Ishikawa (cell line): ENCODE data around the gene PTPRN2.

Experiments used
- CEBPB ChIP-seq: IDR thresholded peaks from 2 replicates; pipeline ENCODE4 v1.6.1; 2012
- CREB1 ChIP-seq: IDR thresholded peaks from 2 replicates; pipeline ENCODE4 v1.6.1; 2012; ENCODE audit warnings: low read depth
- EGR1 ChIP-seq: IDR thresholded peaks from 2 replicates; pipeline ENCODE4 v1.6.1; 2012
- EP300 ChIP-seq: IDR thresholded peaks from 2 replicates; pipeline ENCODE4 v1.6.1; 2012; ENCODE audit warnings: borderline replicate concordance
- FOXM1 ChIP-seq: IDR thresholded peaks from 2 replicates; pipeline ENCODE4 v1.6.1; 2012; ENCODE audit warnings: low read depth, borderline replicate concordance
- NFIC ChIP-seq: IDR thresholded peaks from 2 replicates; pipeline ENCODE4 v1.6.1; 2012
- RAD21 ChIP-seq: IDR thresholded peaks from 2 replicates; pipeline ENCODE4 v1.6.1; 2012; ENCODE audit warnings: low read depth
- TAF1 ChIP-seq: IDR thresholded peaks from 2 replicates; pipeline ENCODE4 v1.6.1; 2012; ENCODE audit warnings: low read depth, mild to moderate bottlenecking
- TCF12 ChIP-seq: IDR thresholded peaks from 2 replicates; pipeline ENCODE4 v1.6.1; 2012; ENCODE audit warnings: low read depth
- TEAD4 ChIP-seq: IDR thresholded peaks from 2 replicates; pipeline ENCODE4 v1.6.1; 2012
- YY1 ChIP-seq: IDR thresholded peaks from 2 replicates; pipeline ENCODE4 v1.6.1; 2012; ENCODE audit warnings: low read depth
- ZBTB7A ChIP-seq: IDR thresholded peaks from 2 replicates; pipeline ENCODE4 v1.6.1; 2012; ENCODE audit warnings: low read depth
- TF ChIP-seq, protein P1 (sequence below): IDR thresholded peaks from 2 replicates; pipeline ENCODE4 v1.6.1; 2012
- TF ChIP-seq, protein P2 (sequence below): IDR thresholded peaks from 2 replicates; pipeline ENCODE4 v1.6.1; 2012; ENCODE audit warnings: low read depth, mild to moderate bottlenecking
- TF ChIP-seq, protein P3 (sequence below): IDR thresholded peaks from 2 replicates; pipeline ENCODE4 v1.6.1; 2012

PTPRN2 gene

DNA sequence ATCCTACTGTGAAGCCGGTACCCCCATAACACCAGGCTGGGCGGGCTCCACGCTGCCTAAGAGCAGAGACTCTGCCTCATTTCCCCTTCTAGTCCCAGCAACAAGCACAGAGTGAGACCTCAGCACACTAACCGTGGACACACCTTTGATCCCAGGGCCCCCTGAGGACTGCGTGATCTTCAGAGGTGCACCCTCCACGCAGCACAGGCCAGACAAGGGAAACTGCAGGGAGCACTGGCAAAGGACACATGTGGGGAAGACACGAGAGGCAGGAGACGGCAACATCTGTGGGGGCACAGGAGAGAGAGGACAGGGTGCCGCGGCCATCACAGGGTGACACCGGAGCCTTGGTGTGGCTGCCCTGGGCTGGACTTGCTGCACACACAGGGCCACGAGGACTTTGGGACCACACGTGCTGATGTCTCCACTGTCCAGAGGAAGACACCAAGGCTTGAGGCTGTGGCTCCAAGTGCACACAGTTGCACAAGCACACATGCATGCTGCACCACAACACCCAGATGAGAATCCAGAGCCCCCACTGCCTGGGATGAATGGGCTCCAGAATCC lies 128.8 kb downstream of the PTPRN2 start:
- TF ChIP-seq, protein P1, sequence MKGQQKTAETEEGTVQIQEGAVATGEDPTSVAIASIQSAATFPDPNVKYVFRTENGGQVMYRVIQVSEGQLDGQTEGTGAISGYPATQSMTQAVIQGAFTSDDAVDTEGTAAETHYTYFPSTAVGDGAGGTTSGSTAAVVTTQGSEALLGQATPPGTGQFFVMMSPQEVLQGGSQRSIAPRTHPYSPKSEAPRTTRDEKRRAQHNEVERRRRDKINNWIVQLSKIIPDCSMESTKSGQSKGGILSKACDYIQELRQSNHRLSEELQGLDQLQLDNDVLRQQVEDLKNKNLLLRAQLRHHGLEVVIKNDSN: no peak
- TF ChIP-seq CREB1: no peak

DNA sequence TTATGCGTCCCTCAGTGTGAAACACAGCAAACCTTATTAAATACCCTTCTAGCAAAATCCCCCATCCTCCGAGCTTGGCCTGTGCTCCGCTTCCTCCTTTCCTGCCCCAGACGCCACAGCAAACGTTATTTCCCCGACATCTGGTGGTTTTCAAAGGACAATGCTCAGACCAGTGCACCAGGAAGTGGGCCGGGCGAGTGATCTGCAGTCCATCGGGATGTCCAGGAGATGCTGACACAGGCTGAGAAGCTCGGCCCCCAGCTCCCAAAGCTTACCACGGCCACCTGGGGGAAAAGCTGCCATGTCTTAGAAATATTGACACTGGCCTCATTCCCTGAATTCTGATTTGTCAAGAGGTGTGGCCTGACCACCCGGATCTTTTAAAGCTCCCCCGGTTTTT lies 129.5 kb downstream of the PTPRN2 start:
- no peak for TF ChIP-seq NFIC
- TF ChIP-seq, protein P2, sequence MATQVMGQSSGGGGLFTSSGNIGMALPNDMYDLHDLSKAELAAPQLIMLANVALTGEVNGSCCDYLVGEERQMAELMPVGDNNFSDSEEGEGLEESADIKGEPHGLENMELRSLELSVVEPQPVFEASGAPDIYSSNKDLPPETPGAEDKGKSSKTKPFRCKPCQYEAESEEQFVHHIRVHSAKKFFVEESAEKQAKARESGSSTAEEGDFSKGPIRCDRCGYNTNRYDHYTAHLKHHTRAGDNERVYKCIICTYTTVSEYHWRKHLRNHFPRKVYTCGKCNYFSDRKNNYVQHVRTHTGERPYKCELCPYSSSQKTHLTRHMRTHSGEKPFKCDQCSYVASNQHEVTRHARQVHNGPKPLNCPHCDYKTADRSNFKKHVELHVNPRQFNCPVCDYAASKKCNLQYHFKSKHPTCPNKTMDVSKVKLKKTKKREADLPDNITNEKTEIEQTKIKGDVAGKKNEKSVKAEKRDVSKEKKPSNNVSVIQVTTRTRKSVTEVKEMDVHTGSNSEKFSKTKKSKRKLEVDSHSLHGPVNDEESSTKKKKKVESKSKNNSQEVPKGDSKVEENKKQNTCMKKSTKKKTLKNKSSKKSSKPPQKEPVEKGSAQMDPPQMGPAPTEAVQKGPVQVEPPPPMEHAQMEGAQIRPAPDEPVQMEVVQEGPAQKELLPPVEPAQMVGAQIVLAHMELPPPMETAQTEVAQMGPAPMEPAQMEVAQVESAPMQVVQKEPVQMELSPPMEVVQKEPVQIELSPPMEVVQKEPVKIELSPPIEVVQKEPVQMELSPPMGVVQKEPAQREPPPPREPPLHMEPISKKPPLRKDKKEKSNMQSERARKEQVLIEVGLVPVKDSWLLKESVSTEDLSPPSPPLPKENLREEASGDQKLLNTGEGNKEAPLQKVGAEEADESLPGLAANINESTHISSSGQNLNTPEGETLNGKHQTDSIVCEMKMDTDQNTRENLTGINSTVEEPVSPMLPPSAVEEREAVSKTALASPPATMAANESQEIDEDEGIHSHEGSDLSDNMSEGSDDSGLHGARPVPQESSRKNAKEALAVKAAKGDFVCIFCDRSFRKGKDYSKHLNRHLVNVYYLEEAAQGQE: no peak
- TF ChIP-seq ZBTB7A: no peak
- TF ChIP-seq FOXM1: no peak

DNA sequence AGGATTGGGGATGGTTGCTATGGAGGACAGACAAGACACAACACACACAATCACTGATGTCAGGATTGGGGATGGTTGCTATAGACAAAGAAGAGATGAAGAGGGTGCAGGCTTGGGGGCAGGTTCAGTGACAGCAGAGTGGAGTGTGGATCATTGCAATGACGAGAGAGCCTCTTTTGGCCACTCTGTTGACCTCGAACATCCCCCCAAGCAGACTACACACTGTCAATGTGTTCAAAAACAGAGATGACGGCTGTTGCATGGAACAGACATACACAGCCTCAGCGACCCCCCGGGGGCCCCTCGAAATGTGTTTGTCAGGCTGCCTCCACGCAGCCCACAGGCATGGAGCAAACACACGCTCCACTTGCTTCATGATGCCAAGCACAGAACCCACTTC lies 133.0 kb downstream of the PTPRN2 start:
- no peak for TF ChIP-seq RAD21
- no peak for TF ChIP-seq EGR1
- no peak for TF ChIP-seq TCF12
- TF ChIP-seq EP300: no peak
- TF ChIP-seq, protein P2: no peak
- TF ChIP-seq NFIC: no peak
- no peak for TF ChIP-seq CREB1
- TF ChIP-seq YY1: no peak
- TF ChIP-seq CEBPB: no peak
- TF ChIP-seq TEAD4: no peak
- TF ChIP-seq, protein P3, sequence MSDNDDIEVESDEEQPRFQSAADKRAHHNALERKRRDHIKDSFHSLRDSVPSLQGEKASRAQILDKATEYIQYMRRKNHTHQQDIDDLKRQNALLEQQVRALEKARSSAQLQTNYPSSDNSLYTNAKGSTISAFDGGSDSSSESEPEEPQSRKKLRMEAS: no peak
- no peak for TF ChIP-seq TAF1
- TF ChIP-seq ZBTB7A: no peak
- TF ChIP-seq, protein P1: no peak
- no peak for TF ChIP-seq FOXM1

DNA sequence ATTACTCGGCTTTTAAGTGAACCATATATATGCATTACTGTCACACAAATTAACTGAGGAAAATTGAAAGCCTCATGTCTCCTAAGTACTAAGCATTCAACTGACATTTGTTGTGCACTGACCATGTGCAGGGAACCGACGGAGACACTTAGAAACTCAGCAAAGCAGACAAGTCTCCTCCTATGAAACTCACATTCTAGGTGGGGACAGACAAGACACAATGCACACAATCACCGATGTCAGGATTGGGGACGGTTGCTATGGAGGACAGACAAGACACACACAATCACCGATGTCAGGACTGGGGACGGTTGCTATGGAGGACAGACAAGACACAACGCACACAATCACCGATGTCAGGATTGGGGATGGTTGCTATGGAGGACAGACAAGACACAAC lies 134.0 kb downstream of the PTPRN2 start:
- TF ChIP-seq, protein P2: no peak
- TF ChIP-seq, protein P3: no peak

DNA sequence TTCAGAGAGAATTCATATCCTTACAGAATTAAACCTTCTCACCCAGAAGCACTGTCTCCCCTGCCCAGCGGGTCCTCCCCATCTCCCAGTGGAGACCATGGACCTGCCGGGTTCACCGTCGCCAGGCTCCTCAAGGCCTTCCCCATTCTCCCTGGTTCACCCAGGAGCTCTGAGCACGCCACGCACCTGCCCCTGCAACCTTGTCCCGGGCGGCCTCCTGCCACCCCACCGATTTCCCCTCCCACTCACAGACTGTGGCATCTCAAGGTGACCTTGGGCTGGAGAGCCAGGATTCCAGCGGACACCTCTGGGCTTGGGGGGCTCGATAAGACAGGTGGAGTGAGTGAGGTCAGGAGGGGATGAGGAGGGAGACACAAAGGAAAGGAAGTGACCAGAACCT lies 135.3 kb downstream of the PTPRN2 start:
- TF ChIP-seq NFIC (no peak), EGR1 (no peak), CREB1 (no peak), FOXM1 (no peak), EP300 (no peak), RAD21 (no peak), TEAD4 (no peak), YY1 (no peak), ZBTB7A (no peak), TAF1 (no peak), CEBPB (no peak), TCF12 (no peak)
- TF ChIP-seq, protein P3: no peak
- TF ChIP-seq, protein P1: no peak
- TF ChIP-seq, protein P2: no peak
